H9 (cell line): ENCODE measurements around the gene MYL3. TPM values are rescaled to one million over a fixed set of nuclear protein-coding genes. Genes with fewer than 3 reads are reported as not detected.

ENCODE experiments used
- DNase-seq: peaks from one replicate; pipeline ENCODE4 v3.0.0-alpha.2; 2017
- H2AFZ ChIP-seq: one replicate; pipeline ENCODE4 v1.6.1; 2013; ENCODE audit warnings: mild to moderate bottlenecking, low read length, control low read depth, moderate library complexity
- H2AK5ac ChIP-seq: 2 replicates; pipeline ENCODE4 v1.6.1; 2013; ENCODE audit warnings: low read length, control low read depth, mixed read lengths; ENCODE audit not compliant: insufficient read length
- H2BK120ac ChIP-seq: one replicate; pipeline ENCODE4 v1.6.1; 2013; ENCODE audit warnings: low read depth, mild to moderate bottlenecking, low read length, control low read depth, inconsistent platforms; ENCODE audit not compliant: poor library complexity, severe bottlenecking
- H2BK12ac ChIP-seq: 2 replicates; pipeline ENCODE4 v1.6.1; 2013; ENCODE audit warnings: low read length, control low read depth, mixed read lengths, low read depth; ENCODE audit not compliant: insufficient read length
- H2BK15ac ChIP-seq: 2 replicates; pipeline ENCODE4 v1.6.1; 2013; ENCODE audit warnings: low read depth, low read length, control low read depth
- H2BK20ac ChIP-seq: one replicate; pipeline ENCODE4 v1.6.1; 2013; ENCODE audit warnings: low read depth, mild to moderate bottlenecking, low read length, control low read depth, inconsistent platforms; ENCODE audit not compliant: poor library complexity, severe bottlenecking
- H2BK5ac ChIP-seq: 2 replicates; pipeline ENCODE4 v1.6.1; 2013; ENCODE audit warnings: low read length, control low read depth, mixed read lengths; ENCODE audit not compliant: insufficient read length
- H3K14ac ChIP-seq: 2 replicates; pipeline ENCODE4 v1.6.1; 2013; ENCODE audit warnings: low read length, control low read depth; ENCODE audit not compliant: insufficient read depth
- H3K18ac ChIP-seq: 2 replicates; pipeline ENCODE4 v1.6.1; 2013; ENCODE audit warnings: low read depth, mild to moderate bottlenecking, mixed read lengths, low read length, control low read depth; ENCODE audit not compliant: insufficient read length
- H3K23ac ChIP-seq: 2 replicates; pipeline ENCODE4 v1.6.1; 2013; ENCODE audit warnings: low read length, control low read depth, mixed read lengths, low read depth; ENCODE audit not compliant: insufficient read length
- H3K23me2 ChIP-seq: 2 replicates; pipeline ENCODE4 v1.6.1; 2013; ENCODE audit warnings: low read depth, mild to moderate bottlenecking, mixed read lengths, low read length, control low read depth; ENCODE audit not compliant: insufficient read length, poor library complexity, severe bottlenecking
- H3K27ac ChIP-seq: 2 replicates; pipeline ENCODE4 v1.5.1; 2013; ENCODE audit warnings: low read length, control low read depth, mixed read lengths, low read depth; ENCODE audit not compliant: insufficient read length
- H3K27me3 ChIP-seq: 2 replicates; pipeline ENCODE4 v1.6.1; 2013; ENCODE audit warnings: low read length, control low read depth, inconsistent platforms; ENCODE audit not compliant: insufficient read depth
- H3K4ac ChIP-seq: 2 replicates; pipeline ENCODE4 v1.6.1; 2013; ENCODE audit warnings: low read depth, mild to moderate bottlenecking, control low read depth, inconsistent platforms, low read length, moderate library complexity
- H3K4me1 ChIP-seq: 2 replicates; pipeline ENCODE4 v1.6.1; 2013; ENCODE audit warnings: low read length, control low read depth, inconsistent platforms; ENCODE audit not compliant: insufficient read depth
- H3K4me2 ChIP-seq: 2 replicates; pipeline ENCODE4 v1.6.1; 2013; ENCODE audit warnings: low read length, control low read depth, mixed read lengths; ENCODE audit not compliant: insufficient read length, insufficient read depth
- H3K56ac ChIP-seq: 2 replicates; pipeline ENCODE4 v1.6.1; 2013; ENCODE audit warnings: low read depth, mild to moderate bottlenecking, mixed read lengths, low read length, control low read depth; ENCODE audit not compliant: insufficient read length
- H3K79me1 ChIP-seq: 2 replicates; pipeline ENCODE4 v1.6.1; 2013; ENCODE audit warnings: low read depth, mild to moderate bottlenecking, moderate library complexity, low read length, control low read depth, inconsistent platforms; ENCODE audit not compliant: insufficient read depth, poor library complexity, severe bottlenecking
- H3K79me2 ChIP-seq: 2 replicates; pipeline ENCODE4 v1.6.1; 2013; ENCODE audit warnings: low read length, control low read depth, inconsistent platforms; ENCODE audit not compliant: insufficient read depth
- H3K9ac ChIP-seq: 2 replicates; pipeline ENCODE4 v1.6.1; 2013; ENCODE audit warnings: low read length, control low read depth, mixed read lengths; ENCODE audit not compliant: insufficient read length; ENCODE audit errors: extremely low read depth
- H3K9me3 ChIP-seq: one replicate; pipeline ENCODE4 v1.6.1; 2013; ENCODE audit warnings: low read depth, low read length, inconsistent platforms; ENCODE audit not compliant: control insufficient read depth
- H3T11ph ChIP-seq: one replicate; pipeline ENCODE4 v1.6.1; 2013; ENCODE audit warnings: mild to moderate bottlenecking, low read length, control low read depth, inconsistent platforms
- H4K20me1 ChIP-seq: one replicate; pipeline ENCODE4 v1.6.1; 2013; ENCODE audit not compliant: control insufficient read depth, insufficient read length, insufficient read depth
- H4K5ac ChIP-seq: 2 replicates; pipeline ENCODE4 v1.6.1; 2013; ENCODE audit warnings: low read depth, mild to moderate bottlenecking, mixed read lengths, low read length, control low read depth; ENCODE audit not compliant: insufficient read length
- H4K8ac ChIP-seq: replicated peaks from 2 replicates; pipeline ENCODE4 v1.6.1; 2013; ENCODE audit warnings: low read length, control low read depth, mixed read lengths, low read depth; ENCODE audit not compliant: insufficient read length
- H4K91ac ChIP-seq: 2 replicates; pipeline ENCODE4 v1.6.1; 2013; ENCODE audit warnings: low read depth, mild to moderate bottlenecking, moderate library complexity, mixed read lengths, low read length, control low read depth; ENCODE audit not compliant: insufficient read length
- H3K27ac Mint-ChIP-seq, 3 experiments: 2 replicates in 2 of 3; 3 replicates in 1 of 3; pipeline ENCODE4 v1.8.0; 2020 to 2021; ENCODE audit warnings: mixed read lengths in 3 of 3, mild to moderate bottlenecking in 1 of 3, moderate library complexity in 1 of 3
- H3K27me3 Mint-ChIP-seq: 2 replicates; pipeline ENCODE4 v1.8.0; 2021; ENCODE audit warnings: low read depth, mild to moderate bottlenecking, moderate library complexity, mixed read lengths
- H3K36me3 Mint-ChIP-seq, 3 experiments: 2 replicates in 2 of 3; 3 replicates in 1 of 3; pipeline ENCODE4 v1.8.0; 2020 to 2021; ENCODE audit warnings: low read depth in 3 of 3, mixed read lengths in 3 of 3; ENCODE audit not compliant: insufficient read depth in 1 of 3
- H3K4me1 Mint-ChIP-seq, 2 experiments: 2 replicates each; pipeline ENCODE4 v1.8.0; 2020; ENCODE audit warnings: mixed read lengths in 2 of 2
- H3K4me3 Mint-ChIP-seq, 2 experiments: 2 replicates in 1 of 2; 3 replicates in 1 of 2; pipeline ENCODE4 v1.8.0; 2020 to 2021; ENCODE audit warnings: mild to moderate bottlenecking in 2 of 2, mixed read lengths in 2 of 2, moderate library complexity in 1 of 2
- H3K9me3 Mint-ChIP-seq, 2 experiments: 2 replicates in 1 of 2; 3 replicates in 1 of 2; pipeline ENCODE4 v1.8.0; 2020; ENCODE audit warnings: mild to moderate bottlenecking in 2 of 2, mixed read lengths in 2 of 2, moderate library complexity in 1 of 2
- CTCF ChIP-seq: fragments of 200-600 bp; sonication (generic); conservative IDR thresholded peaks from 3 replicates; pipeline ENCODE4 v1.8.0; 2021; ENCODE audit warnings: antibody characterized with exemption, mild to moderate bottlenecking
- WGBS: extraction: QIAGEN DNeasy Blood & Tissue Kit; methylation state at CpG from one replicate; pipeline ENCODE4 v1.1.7; 2013; ENCODE audit warnings: missing lambda C conversion rate, low lambda C conversion rate, mixed read lengths; ENCODE audit not compliant: insufficient read length; ENCODE audit errors: extremely low coverage; 5-methylcytosine and 5-hydroxymethylcytosine counted together
- long read RNA-seq: library from polyadenylated mRNA; unstranded; transcript quantifications from one replicate; pipeline ENCODE4 v2.0.0, GENCODE V29; 2020
- total RNA-seq: library from RNA; stranded (reverse); gene quantifications from 2 replicates; pipeline ENCODE4 v1.2.1, GENCODE V29; 2021

MYL3 gene
- total RNA-seq: 0.24 TPM in 2 replicates
- long read RNA-seq: 0 reads

DNA sequence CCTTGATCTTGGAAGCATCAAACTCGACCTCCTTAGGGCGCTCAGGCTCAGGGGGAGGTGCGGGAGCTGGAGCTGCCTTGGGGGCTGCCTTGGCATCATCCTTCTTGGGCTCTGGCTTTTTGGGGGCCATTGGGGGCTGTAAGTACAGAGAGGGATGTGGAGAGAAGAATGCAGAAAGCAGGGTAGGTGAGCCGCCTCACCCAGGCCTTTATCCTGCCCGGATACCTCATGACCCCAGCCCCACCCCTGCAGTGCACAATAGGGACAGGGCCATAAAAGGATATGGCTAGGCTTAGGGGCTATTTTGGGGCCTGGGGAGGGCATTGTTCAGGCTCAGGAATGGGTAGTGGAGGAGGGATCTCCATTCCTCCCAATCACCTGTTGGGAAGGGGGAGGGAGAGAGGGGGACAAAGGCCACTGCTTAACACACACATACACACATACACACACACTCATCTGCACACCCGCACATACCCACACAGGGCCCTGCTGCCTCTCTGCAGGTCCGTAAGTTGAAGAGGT is at the start of gene MYL3:
TSS of gene MYL3 (minus strand) at position 184 of the 522 bp plus-strand sequence. CDS start at position 130, 54 bp downstream.
- Histone ChIP-seq H3K56ac (no peak within 1 kb of the TSS), H4K91ac (no peak within 1 kb of the TSS), H4K8ac (no peak within 1 kb of the TSS), H3K4me1 (no peaks in the 10 kb centered on the region), H3K79me2 (no peaks in the 10 kb centered on the region), H3K4me2 (no peak within 1 kb of the TSS), H3K4ac (no peak within 1 kb of the TSS), H3K27ac (no peak within 1 kb of the TSS), H4K20me1 (no peaks in the 10 kb centered on the region), H3K9me3 (no peaks in the 10 kb centered on the region), H3K9ac (no peak within 1 kb of the TSS), H3K79me1 (no peaks in the 10 kb centered on the region), H2BK20ac (no peak within 1 kb of the TSS), H2BK120ac (no peak within 1 kb of the TSS), H2BK12ac (no peak within 1 kb of the TSS), H3K14ac (no peak within 1 kb of the TSS; the same call in 1 of the 2 replicates), H2AK5ac (no peak within 1 kb of the TSS), H3T11ph (no peak within 1 kb of the TSS), H3K27me3 (no peaks in the 10 kb centered on the region), H2BK15ac (no peak within 1 kb of the TSS), H3K23ac (no peak within 1 kb of the TSS), H3K23me2 (no peaks in the 10 kb centered on the region), H2AFZ (no peak within 1 kb of the TSS), H4K5ac (no peak within 1 kb of the TSS), H3K18ac (no peak within 1 kb of the TSS), H2BK5ac (no peak within 1 kb of the TSS)
- H3K4me1 Mint-ChIP-seq: peaks cover 8 to 19% of the 10 kb centered on the region in 2 experiments
- no peak for TF ChIP-seq CTCF
- no peaks in the 10 kb centered on the region for H3K36me3 Mint-ChIP-seq
- H3K27me3 Mint-ChIP-seq: peaks cover 12% of the 10 kb centered on the region
- H3K4me3 Mint-ChIP-seq: no peak within 1 kb of the TSS
- DNase-seq: no peak
- no peaks in the 10 kb centered on the region; a peak in 1 of 5 replicates for H3K9me3 Mint-ChIP-seq
- WGBS: no CpG with 5 or more reads among the region's 7 CpGs
- H3K27ac Mint-ChIP-seq: no peak within 1 kb of the TSS; a peak in 1 of 7 replicates
